B cell (primary cell): ENCODE data around the gene KPNA4.

ENCODE experiments used
- CTCF ChIP-seq: fragments of 200-600 bp; IDR thresholded peaks from one replicate; pipeline ENCODE4 v1.8.0; 2022; ENCODE audit warnings: antibody characterized with exemption, mild to moderate bottlenecking
- EZH2 ChIP-seq: IDR thresholded peaks from 2 replicates; pipeline ENCODE4 v1.6.1; 2012; ENCODE audit warnings: borderline replicate concordance, low read depth, mild to moderate bottlenecking, moderate library complexity, low read length; ENCODE audit not compliant: insufficient read depth, poor library complexity, severe bottlenecking

DNA sequence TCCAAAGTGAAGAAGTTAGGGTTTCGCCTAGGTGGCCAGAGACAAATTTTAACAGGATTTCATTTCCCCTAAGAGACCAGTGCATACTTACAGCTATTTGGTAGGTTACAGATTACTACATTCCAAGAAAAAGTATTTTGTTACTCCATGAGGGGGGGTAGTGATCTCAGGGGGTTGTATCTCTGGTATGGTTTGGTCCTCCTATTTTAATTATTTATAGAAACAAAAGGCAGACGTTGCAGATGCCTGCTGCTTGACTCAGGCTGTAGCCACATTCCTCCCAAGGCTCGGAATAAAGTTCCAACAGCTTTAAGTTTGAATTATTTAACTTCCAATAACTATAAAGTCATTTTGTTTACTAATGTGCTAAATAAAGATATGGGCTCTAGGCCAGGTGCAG is 114.5 kb downstream of the KPNA4 start:
- TF ChIP-seq CTCF (no peak), EZH2 (no peak)
